IgD-negative memory B cell (primary cell): ENCODE data around the gene PRKAG2. TPM values are rescaled to one million over a fixed set of nuclear protein-coding genes. Genes with fewer than 3 reads are reported as not detected.

ENCODE experiments used
- H3K27ac Mint-ChIP-seq, 3 donors: one replicate each; pipeline ENCODE4 v1.8.0; 2020 to 2022; ENCODE audit warnings: mild to moderate bottlenecking in 3 of 3, mixed read lengths in 3 of 3, moderate library complexity in 1 of 3
- H3K27me3 Mint-ChIP-seq: one replicate; pipeline ENCODE4 v1.8.0; 2021; ENCODE audit warnings: mixed read lengths
- H3K36me3 Mint-ChIP-seq: one replicate; pipeline ENCODE4 v1.8.0; 2020; ENCODE audit warnings: mild to moderate bottlenecking, mixed read lengths
- H3K4me1 Mint-ChIP-seq, 3 donors: one replicate each; pipeline ENCODE4 v1.8.0; 2020 to 2022; ENCODE audit warnings: mixed read lengths in 3 of 3, mild to moderate bottlenecking in 1 of 3
- H3K4me3 Mint-ChIP-seq, 4 donors: one replicate each; pipeline ENCODE4 v1.8.0; 2020 to 2022; ENCODE audit warnings: mild to moderate bottlenecking in 4 of 4, mixed read lengths in 4 of 4, moderate library complexity in 3 of 4
- H3K9me3 Mint-ChIP-seq, 3 donors: one replicate each; pipeline ENCODE4 v1.8.0; 2020 to 2021; ENCODE audit warnings: mixed read lengths in 3 of 3, mild to moderate bottlenecking in 1 of 3
- polyA plus RNA-seq: library from polyadenylated mRNA; unstranded; fragments of 300-500 nt; fragmentation: Illumina TruSeq; gene quantifications from one replicate; pipeline ENCODE4 v1.2.3, GENCODE V29; 2021

Gene PRKAG2
- polyA plus RNA-seq, 1 donor from 2014 or later, result 21.3 TPM

DNA sequence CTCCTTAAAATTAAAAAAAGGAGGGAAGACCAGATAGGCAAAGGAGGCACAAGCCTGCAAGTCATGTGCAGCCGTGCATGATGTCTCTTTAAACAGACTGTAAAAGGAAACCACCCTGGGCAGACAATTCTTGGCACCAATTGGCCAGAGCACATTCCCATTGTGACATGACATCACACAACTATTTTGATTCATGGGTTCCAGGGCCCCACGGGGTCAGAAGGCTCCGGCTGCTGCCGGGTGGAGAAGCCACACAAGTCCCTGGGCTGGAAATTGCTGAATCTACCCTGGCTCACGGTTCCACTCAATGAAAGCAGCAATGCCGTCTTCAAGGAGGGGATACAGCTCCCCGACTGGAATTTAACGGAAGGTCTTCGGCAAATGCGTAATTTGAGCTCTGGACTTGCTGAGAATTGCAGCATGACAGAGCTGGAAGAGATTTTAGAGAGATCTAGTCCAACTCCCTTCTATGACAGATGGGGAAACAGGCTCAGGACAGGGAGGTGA lies 140.5 kb downstream of the PRKAG2 start:
- Mint-ChIP-seq H3K36me3 (peaks cover 6% of the 10 kb centered on the region), H3K4me3 (peak overlapping the region in 1 of 4 donors; percentile 32), H3K27ac (no peak overlapping the region), H3K27me3 (no peaks in the 10 kb centered on the region), H3K4me1 (peaks cover 0 to 12% (median 7%) of the 10 kb centered on the region in 3 donors), H3K9me3 (no peaks in the 10 kb centered on the region)

DNA sequence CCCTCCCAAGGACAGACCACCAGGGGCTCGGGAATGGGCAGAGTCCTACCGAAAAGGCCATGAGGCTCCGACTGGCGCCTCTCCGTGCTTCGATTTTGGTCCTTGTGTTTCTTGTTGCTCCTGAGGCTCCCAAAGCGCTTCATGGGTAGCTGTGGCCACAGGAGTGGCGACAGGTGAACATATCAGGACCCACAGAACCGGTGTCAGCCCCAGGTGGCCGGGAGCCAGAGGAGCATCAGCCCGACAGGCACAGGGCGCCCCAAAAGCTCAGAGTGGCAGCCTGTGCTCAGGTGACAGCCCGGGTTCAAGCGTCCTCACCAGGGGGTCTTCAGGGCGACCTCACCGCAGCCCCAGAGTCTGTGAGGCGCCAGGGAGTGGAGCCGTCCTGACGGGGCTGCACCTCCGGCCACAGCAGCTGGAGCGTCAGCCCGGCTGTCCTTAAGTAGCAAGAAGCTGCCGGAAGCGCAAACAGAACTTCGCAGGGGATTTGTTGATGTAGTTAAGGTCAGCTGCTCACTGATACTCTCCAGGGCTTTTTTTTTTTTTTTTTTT lies 141.0 kb downstream of the PRKAG2 start:
- H3K27ac Mint-ChIP-seq, result no peak overlapping the region

DNA sequence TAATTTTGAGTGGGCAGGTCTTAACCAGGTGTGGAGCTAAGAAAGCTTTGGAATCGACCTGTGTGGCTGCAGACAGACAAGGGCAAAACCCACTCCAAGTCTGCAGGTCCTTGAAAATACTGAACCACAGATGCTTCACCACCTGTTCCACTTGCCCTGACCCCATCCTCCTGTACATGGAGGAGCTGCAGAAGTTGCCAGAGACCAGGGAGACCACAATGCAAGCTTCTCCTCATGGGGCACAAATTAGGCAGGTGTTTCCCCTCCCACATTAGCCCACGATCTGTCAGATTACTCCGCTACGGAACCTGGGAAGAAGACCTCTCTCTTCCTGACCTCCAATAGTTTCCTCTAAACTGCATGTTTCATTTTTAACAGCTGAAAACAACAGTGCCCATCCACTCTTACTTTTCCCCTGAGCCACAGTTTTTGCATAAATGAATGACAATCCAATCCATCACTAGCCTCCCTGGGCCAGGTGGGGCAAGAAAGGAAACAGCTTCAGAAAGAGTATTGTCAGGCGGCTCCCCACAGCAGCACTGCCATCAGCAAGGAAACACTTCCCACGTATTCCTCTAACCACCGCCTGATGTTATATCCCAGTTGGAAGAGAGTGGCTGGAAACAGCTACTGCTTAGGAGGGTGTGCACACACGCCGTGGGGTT lies 141.6 kb downstream of the PRKAG2 start:
- H3K9me3 Mint-ChIP-seq, result no peaks in the 10 kb centered on the region
- H3K27me3 Mint-ChIP-seq, result no peaks in the 10 kb centered on the region
- peak overlapping the region in 1 of 3 donors; percentile 76 for H3K27ac Mint-ChIP-seq
- peaks cover 3% of the 10 kb centered on the region for H3K36me3 Mint-ChIP-seq
- H3K4me1 Mint-ChIP-seq, result peaks cover 0 to 12% (median 4%) of the 10 kb centered on the region in 3 donors
- no peak overlapping the region for H3K4me3 Mint-ChIP-seq

More for the DNA sequence above, 141.0 kb downstream of the PRKAG2 start:
- Mint-ChIP-seq H3K9me3 (no peaks in the 10 kb centered on the region), H3K36me3 (peaks cover 6% of the 10 kb centered on the region), H3K4me1 (peaks cover 0 to 12% (median 7%) of the 10 kb centered on the region in 3 donors), H3K4me3 (no peak overlapping the region), H3K27me3 (no peaks in the 10 kb centered on the region)

DNA sequence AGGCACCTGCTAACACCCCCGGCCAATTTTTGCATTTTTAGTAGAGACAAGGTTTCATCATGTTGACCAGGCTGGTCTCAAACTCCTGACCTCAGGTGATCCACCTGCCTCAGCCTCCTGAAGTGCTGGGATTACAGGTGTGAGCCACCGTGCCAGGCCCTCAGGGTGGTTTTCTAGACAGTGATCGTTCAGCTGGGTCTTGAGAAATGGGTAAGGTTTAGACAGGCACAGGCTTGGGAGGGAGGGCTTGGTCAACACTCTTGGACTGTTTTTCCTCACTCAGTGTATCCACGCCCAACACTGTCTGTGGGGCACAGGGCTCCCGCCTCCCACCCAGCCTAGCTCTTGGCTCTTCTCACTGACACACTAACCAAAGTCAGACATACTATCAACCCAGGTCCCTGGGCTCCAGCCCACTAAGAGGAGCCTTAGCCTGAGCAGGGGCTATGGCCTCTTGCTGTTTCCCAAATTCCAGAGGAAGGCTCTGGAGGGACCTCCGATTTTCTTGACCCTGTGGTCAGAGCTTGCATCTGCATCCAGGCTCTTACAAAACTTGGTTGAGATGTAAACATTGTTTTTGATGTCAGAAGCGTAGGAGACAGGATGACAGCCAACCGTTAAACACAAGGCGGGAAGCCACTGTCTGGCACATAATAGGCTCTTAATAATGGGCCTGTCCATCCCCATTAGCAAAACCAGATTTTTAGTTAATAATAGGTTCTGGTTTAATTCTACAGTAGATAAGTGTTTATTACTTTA lies 143.9 kb downstream of the PRKAG2 start:
- no peaks in the 10 kb centered on the region for H3K9me3 Mint-ChIP-seq
- peaks cover 1% of the 10 kb centered on the region for H3K36me3 Mint-ChIP-seq
- no peaks in the 10 kb centered on the region for H3K27me3 Mint-ChIP-seq
- no peak overlapping the region for H3K4me3 Mint-ChIP-seq
- peaks cover 5 to 19% (median 11%) of the 10 kb centered on the region in 3 donors for H3K4me1 Mint-ChIP-seq
- H3K27ac Mint-ChIP-seq, result no peak overlapping the region

DNA sequence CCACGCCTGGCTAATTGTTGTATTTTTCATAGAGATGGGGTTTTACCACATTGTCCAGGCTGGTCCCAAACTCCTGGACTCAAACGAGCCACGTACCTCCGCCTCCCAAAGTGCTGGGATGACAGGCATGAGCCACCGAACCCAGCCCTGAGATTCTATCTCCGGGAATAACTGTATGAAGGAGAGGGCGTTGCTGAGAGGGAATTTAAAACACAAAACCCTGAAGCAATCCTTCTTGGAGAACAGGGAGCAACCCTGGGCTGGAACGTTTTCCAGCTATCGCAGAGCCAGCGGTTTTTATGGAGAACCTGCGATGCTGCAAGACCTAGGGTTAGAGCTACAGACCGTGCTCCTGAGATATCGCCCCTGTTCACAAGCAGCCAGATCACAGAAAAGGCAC lies 144.6 kb downstream of the PRKAG2 start:
- Mint-ChIP-seq H3K4me3 (no peak overlapping the region), H3K4me1 (peaks cover 7 to 19% (median 15%) of the 10 kb centered on the region in 3 donors), H3K9me3 (no peaks in the 10 kb centered on the region), H3K27me3 (no peaks in the 10 kb centered on the region), H3K27ac (no peak overlapping the region), H3K36me3 (peaks cover 1% of the 10 kb centered on the region)

DNA sequence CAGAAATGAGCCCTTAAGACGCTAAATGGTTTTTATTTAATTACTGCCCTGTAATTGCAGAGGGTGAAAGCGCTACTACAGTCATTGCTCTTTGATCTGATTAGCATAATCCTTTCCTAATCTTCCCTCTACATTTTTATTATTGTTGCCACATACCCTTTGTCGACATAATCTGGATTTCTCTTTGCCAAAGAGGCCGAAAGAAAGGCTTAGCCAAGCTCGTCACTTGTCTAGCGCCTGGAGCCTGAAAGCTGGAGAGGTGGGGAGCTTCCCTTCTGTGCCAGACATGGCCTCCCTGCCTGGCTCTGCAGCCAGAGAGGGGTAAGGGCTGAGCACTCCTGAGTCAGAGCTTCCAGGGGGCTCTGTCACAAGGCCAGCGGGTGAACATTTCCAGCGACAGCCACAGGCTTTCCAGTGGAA lies 145.9 kb downstream of the PRKAG2 start:
- Mint-ChIP-seq H3K27ac (no peak overlapping the region), H3K4me1 (peaks cover 10 to 24% (median 22%) of the 10 kb centered on the region in 3 donors), H3K4me3 (no peak overlapping the region), H3K36me3 (peaks cover 1% of the 10 kb centered on the region), H3K9me3 (no peaks in the 10 kb centered on the region), H3K27me3 (no peaks in the 10 kb centered on the region)

DNA sequence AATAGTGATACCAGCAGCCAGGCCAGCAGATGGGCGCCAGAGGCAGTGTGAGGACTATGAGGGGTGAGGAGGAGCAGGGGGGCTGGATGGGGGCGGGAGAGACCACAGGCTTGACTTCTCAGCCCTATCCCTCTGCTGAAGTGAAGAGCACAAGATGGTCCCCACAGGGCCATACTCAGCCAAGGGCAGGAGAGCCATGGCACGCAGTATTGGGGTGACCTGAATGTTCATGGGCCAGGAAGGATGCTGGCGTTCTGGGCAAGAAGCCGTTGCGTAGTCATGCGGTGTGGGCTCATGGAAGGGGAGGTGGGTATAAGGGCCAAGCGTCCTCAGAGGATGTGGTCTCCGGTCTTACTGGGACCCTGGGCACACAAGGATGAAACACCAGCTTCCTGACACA lies 146.3 kb downstream of the PRKAG2 start:
- Mint-ChIP-seq H3K36me3 (peaks cover 1% of the 10 kb centered on the region), H3K4me3 (no peak overlapping the region), H3K9me3 (no peaks in the 10 kb centered on the region), H3K27me3 (no peaks in the 10 kb centered on the region), H3K4me1 (peaks cover 13 to 26% (median 24%) of the 10 kb centered on the region in 3 donors), H3K27ac (no peak overlapping the region)

DNA sequence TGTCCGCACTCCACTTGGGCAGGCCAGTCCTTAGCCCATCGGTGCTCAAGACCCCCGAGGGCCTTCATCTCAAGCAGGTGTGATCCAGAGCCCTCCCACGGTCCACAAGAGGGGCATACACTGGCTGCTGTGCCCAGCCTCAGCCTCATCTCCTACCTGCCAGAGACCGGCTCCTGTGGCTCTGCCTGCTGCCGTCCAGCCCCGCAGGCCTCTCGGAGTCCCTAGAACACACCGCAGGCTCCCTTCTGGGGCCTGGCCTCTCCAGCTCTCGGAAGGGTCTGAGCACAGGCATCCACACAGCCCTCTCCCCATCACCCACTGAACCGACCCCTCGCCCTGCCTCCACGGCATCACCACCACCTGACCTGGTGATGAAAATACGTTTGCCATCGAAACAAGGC lies 147.4 kb downstream of the PRKAG2 start:
- Mint-ChIP-seq H3K4me3 (no peak overlapping the region), H3K9me3 (no peaks in the 10 kb centered on the region), H3K36me3 (peaks cover 1% of the 10 kb centered on the region), H3K27ac (no peak overlapping the region), H3K27me3 (no peaks in the 10 kb centered on the region), H3K4me1 (peaks cover 19 to 30% (median 26%) of the 10 kb centered on the region in 3 donors)

DNA sequence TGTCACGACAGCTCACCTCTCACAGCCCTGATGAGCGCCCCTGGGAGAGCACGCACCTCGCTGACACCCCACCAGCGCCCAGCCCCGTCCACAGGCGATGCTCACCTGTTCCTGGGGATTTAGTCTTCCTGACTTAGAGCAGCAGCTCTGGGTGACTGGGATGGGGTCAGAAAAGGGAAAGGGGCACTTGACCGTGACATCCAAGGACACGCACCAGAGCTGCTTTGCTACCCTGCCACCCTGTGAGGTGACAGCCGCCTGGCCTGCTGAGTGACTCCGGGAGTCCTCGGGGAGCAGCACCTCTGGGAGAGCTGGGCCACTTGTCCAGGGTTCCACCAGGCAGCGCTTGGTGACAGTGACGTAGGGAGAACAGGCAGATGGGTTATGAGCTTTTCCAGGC lies 148.2 kb downstream of the PRKAG2 start:
- Mint-ChIP-seq H3K9me3 (no peaks in the 10 kb centered on the region), H3K36me3 (peaks cover 1% of the 10 kb centered on the region), H3K27ac (no peak overlapping the region), H3K4me3 (no peak overlapping the region), H3K27me3 (no peaks in the 10 kb centered on the region), H3K4me1 (peaks cover 19 to 30% (median 21%) of the 10 kb centered on the region in 3 donors)

DNA sequence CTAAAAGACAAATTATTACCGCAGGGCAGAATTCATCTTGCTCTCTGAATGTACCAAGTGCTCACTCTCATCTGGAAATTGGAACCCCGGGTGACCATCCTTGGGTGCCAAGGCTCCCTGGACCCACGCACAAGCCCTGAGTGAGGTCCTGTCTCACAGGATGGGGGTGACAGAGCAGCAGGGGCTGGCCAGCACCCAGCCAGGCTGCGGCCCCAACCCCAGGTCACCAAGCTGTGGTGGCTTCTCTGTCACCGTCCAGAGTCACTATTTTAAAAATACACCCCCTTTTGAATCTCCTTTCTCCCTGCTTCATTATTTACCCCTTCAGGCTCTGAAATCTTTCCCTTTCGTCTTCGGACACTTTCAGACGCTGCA lies 148.6 kb downstream of the PRKAG2 start:
- Mint-ChIP-seq H3K4me3 (no peak overlapping the region), H3K9me3 (no peaks in the 10 kb centered on the region), H3K36me3 (peaks cover 1% of the 10 kb centered on the region), H3K4me1 (peaks cover 21 to 30% (median 21%) of the 10 kb centered on the region in 3 donors), H3K27ac (peak overlapping the region in 1 of 3 donors; percentile 23), H3K27me3 (no peaks in the 10 kb centered on the region)

DNA sequence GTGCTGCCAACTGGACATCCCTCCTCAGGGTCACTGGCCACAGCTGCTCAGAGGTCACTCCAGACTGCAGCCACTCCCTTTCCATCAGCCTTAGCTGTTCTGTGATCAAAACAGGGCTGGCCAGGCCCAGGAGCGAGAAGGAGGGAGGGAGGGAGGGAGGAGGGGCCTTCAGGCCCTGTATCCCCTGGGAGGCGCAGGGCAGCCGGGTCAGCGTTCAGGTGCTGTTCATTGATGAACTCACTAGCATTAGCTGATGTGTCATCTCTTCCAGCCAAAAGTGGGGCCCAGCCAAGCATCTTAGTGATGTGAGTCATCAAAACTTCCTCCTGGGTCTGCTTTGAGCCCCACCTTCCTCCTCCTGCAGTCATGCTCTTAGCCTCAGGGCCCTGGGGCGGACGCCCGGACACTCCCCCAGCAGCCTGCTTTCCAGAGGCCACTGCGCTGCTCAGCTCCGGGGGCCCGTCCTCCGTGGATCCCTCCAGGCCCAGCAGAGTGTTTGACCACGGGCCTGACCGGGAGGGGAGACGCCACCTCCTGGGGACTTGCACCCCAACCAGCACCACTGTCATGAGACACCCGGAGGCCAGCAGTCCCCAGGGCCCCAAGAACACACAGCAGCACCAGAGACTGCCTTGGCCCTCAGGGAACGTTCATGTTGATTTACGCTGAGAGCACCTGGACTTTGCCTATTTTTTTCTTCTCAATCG lies 149.2 kb downstream of the PRKAG2 start:
- H3K9me3 Mint-ChIP-seq, result no peaks in the 10 kb centered on the region
- no peaks in the 10 kb centered on the region for H3K27me3 Mint-ChIP-seq
- peak overlapping the region in 1 of 3 donors; percentile 23 for H3K27ac Mint-ChIP-seq
- peaks cover 21 to 30% (median 21%) of the 10 kb centered on the region in 3 donors for H3K4me1 Mint-ChIP-seq
- peaks cover 4% of the 10 kb centered on the region for H3K36me3 Mint-ChIP-seq
- peak overlapping the region in 1 of 4 donors; percentile 49 for H3K4me3 Mint-ChIP-seq

DNA sequence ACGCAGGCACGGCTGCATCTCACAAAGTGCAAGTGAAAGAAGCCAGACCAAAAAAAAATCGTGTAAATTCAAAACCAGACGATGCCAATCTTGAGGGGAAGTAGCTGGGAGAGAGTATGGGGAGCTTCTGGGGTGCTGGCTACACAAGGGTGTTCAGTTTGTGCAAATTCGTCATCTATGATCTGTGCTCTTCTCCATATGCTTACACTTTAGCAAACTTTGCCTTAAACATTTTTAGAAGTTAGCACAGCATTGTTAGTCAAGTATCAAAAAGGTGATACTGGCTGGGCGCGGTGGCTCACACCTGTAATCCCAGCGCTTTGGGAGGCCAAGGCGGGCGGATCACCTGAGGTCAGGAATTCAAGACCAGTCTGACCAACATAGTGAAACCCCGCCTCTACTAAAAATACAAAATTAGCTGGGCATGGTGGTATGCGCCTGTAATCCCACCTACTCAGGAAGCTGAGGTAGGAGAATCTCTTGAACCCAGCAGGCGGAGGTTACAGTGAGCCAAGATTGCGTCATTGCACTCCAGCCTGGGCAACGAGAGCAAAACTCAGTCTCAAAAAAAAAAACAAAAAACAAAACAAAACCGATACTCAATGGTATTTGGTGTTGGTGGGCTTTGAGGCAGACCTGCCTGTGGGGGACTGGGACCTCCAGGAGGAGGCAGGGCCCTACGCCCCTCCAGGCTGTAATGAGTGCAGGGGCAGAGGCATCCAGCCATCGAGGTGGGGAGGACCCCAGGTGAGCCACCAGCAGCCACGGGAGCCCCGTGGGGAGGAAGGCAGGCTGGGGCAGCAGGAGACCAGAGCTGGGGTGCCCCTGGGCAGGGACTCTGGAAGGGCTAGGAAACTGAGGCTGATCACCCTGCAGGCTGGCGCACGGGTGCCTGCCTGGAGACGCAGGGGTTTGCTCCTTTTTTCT lies 150.0 kb downstream of the PRKAG2 start:
- Mint-ChIP-seq H3K36me3 (peaks cover 4% of the 10 kb centered on the region), H3K27ac (no peak overlapping the region), H3K27me3 (no peaks in the 10 kb centered on the region), H3K4me1 (peaks cover 21 to 30% (median 21%) of the 10 kb centered on the region in 3 donors), H3K9me3 (no peaks in the 10 kb centered on the region), H3K4me3 (no peak overlapping the region)

DNA sequence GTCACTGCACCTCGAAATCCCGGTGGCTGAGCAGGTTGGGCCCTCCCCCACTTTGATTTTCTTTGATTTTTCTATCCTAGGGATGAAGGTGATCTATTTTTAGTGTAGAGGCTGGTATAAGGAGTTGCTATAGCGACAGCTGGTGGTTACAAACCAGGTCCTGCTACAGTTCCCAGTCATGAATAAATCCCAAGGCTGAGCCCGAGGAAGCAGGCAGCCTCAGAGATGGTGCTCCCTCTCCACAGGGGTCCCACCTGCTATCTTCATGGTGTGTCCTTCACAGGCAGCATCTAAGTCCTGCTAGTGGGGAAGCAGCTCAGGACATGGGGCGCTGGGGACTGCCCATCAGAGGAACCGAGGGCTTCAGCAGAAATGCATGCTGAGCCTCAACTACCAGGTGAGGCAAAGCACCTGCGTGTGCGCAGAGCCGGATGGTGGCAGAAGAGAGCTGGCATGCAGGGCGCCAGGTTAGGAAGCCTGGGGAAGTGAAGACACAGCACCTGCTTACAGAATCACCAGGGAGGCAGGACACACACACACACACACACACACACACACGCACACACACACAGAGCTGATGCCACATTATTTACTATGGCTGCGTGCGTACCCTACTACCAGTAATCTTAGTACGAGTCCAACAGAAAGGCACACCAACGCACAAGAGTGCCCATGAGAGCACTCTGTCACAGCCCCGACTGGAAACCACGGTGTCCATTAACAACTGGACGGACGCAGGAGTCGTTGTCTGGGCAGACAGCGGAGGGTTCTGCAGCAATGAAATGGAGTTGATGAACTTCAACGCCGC lies 150.9 kb downstream of the PRKAG2 start:
- Mint-ChIP-seq H3K27me3 (no peaks in the 10 kb centered on the region), H3K27ac (no peak overlapping the region)

More for the DNA sequence above, 150.9 kb downstream of the PRKAG2 start:
- Mint-ChIP-seq H3K36me3 (peaks cover 4% of the 10 kb centered on the region), H3K4me1 (peaks cover 21 to 30% (median 21%) of the 10 kb centered on the region in 3 donors), H3K4me3 (peak overlapping the region in 1 of 4 donors; percentile 78), H3K9me3 (no peaks in the 10 kb centered on the region)
